NCI-H748 (cell line): ENCODE data around the gene GOLGA6C.
A peak's percentile ranks its signal among the peaks of the same experiment; 100 is the strongest.
"Not testable (repeated sequence)": the region's sequence is repeated elsewhere in the genome, so short reads cannot be mapped to it uniquely, and the experiment has no call there.

ENCODE experiments used
- DNase-seq: peaks from one replicate; lab custom pipeline; 2025; ENCODE audit not compliant: unreplicated experiment; lab: John Stamatoyannopoulos, UW

The GOLGA6C gene

GRCh38 chr15:75251343-75251742, 6.8 kb upstream of the GOLGA6C start:
- not testable (repeated sequence) for DNase-seq

GRCh38 chr15:75252285-75252684, 5.8 kb upstream of the GOLGA6C start:
- DNase-seq = not testable (repeated sequence)

DNA sequence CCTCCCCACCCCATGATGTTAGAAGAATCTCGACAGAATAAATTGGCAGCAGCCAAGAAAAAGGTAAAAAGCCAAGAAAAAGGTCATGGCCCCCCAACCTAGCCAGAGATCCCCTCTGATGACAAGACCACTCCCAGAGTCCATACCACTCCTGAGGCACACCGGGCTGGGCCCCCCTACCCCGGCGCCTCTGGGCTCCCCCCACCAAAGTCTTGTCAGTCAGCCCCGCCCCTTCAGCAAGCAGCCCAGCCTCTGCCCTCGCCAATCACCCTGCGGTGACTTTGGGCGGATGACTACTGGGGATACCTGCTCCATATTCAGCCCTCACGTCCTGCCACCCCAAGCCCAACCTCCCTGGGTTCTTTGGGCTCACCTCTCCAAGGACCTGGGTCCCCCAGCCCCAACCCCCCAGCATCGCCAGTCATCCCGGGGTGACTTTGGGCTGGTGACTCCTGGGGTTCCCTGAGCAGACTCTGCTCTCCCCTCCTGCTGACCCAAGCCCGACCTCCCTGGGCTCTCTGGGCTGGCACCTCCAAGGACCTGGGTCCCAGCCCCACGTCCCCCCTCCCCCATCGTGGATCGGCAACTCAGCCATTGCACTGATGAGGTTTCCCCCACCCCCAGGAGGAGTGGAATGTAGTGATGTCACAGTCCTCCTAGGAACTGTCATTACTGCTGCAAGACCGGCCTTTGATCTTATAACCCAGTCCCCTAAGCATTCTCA, 648 bp downstream of the GOLGA6C start:
- not testable (repeated sequence) for DNase-seq

- not testable (repeated sequence) for DNase-seq
These were observed 1.7 kb downstream of the GOLGA6C start for GRCh38 chr15:75259873-75260272.

DNA sequence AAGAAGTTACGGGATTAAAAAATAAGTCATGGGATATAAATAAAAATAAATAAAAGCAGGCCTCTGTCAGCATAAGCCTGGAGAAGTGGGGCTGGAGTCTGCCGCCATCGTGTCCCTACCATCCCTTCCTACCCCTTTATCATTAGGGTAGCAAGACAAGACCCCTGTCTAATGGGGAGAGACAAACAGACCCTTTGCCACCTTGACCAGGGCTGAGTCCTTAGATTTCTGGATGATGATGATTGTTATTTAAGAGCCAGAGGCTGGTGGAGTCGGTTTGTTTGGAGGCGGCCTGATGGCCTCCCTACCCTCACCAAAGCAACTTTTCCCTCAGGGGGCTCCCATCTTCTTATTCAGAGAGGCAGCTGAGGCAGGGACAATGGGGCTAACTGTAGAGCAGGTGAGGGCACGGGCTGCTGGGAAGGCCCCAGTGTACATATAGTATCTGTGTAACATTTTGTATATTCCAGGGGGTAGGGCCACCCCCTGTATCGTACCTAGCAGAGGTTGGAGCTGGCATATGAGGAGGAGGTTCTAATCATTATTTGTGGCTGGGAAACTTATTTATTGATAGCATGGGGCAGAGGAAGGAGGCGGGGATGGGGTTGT, 15.7 kb downstream of the GOLGA6C start:
- not testable (repeated sequence) for DNase-seq

DNA sequence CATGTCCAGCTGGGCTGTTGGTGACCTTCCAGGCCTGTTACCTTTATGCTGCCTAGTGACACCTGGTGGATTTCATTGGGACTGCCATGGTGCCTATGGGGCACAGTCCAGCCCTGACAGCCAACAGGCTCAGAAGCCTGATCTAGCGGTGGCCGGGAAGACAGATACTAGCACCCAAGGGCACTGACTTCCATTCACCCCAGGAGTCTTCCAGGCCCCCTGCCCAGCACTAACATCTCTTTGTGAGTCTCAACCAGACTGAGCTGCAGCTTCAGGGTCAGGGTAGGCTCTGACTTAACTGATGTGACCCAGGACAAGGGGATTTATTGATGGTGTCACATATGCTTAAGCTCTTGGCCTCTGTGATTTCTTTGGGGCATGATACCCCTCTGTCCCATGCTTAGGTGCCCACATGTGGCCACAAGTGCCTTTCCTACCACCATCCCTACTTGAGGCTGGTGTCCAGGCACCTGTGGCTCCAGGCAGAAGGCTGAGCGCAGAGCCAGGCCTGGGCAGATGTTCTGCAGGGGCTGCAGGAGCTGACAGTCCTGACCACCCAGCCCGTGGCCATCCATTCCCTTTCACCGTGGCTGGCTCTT, 16.5 kb downstream of the GOLGA6C start:
- DNase-seq = not testable (repeated sequence)

GRCh38 chr15:75275617-75276016, 17.5 kb downstream of the GOLGA6C start:
- DNase-seq = not testable (repeated sequence)

- not testable (repeated sequence) for DNase-seq
These were observed 20.4 kb downstream of the GOLGA6C start for GRCh38 chr15:75278497-75278896.

DNA sequence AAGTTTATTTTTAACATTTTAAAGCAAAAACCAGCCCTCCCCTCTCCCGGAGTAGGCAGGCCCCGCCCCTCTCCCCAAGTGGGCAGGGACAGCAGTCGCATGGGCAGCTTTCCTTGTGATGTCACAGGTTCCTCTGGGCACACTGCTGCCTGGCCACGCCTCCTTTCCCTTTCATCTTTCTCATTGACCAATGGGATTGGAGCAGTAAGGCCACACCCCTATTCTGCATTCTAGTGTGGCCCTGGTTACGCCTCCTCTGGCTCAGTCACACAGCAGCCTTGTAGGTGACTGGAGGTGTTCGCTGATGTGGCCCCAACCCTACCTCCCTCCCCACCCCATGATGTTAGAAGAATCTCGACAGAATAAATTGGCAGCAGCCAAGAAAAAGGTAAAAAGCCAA, 24.4 kb downstream of the GOLGA6C start, which contains the start of gene GOLGA6D:
TSS of gene GOLGA6D (plus strand) at position 264 of the 400 bp plus-strand sequence. CDS start at position 305, 41 bp downstream.
- not testable (repeated sequence) for DNase-seq

- DNase-seq = not testable (repeated sequence)
These were observed 26.0 kb downstream of the GOLGA6C start for GRCh38 chr15:75284152-75284551.

DNA sequence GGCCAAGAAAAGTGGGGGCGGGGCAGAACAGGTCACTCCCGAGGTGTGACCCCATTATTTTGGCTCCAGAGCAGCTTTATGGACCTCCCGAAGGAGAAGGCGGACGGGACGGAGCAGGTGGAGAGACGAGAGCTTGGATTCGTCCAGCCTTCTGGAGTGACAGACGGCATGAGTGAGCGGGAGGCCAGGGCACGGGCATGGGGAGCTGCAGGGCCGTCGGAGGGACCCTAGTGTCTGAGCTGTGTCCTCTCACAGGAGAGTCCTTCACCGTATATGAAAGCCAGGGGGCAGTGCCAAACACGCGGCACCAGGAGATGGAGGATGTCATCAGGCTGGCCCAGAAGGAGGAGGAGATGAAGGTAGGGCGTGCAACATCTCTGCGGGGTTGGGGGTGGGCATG, 35.5 kb downstream of the GOLGA6C start:
- DNase-seq = not testable (repeated sequence)

DNA sequence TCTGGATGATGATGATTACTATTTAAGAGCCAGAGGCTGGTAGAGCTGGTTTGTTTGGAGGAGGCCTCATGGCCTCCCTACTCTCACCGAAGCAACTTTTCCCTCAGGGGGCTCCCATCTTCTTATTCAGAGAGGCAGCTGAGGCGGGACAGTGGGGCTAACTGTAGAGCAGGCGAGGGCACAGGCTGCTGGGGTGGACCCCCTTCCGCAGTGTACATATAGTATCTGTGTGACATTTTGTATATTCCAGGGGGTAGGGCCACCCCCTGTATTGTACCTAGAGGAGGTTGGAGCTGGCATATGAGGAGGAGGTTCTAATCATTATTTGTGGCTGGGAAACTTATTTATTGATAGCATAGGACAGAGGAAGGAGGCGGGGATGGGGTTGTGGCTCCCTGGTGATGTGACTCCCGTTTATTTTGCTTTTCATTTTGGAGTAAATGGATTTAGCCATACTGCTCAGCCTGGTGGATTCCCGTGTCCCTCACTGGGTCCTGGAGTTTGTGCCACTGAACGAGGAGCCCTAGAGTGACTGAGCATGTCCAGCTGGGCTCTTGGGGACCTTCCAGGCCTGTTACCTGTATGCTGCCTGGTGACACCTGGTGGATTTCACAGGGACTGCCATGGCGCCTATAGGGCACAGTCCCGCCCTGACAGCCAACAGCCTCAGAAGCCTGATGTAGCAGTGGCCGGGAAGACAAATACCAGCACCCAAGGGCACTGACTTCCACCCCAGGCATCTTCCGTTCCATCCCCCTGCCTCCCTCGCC, 40.6 kb downstream of the GOLGA6C start:
- not testable (repeated sequence) for DNase-seq

- DNase-seq = not testable (repeated sequence)
These were observed 41.2 kb downstream of the GOLGA6C start for GRCh38 chr15:75299311-75299688.

GRCh38 chr15:75300026-75300425, 41.9 kb downstream of the GOLGA6C start:
- not testable (repeated sequence) for DNase-seq

DNA sequence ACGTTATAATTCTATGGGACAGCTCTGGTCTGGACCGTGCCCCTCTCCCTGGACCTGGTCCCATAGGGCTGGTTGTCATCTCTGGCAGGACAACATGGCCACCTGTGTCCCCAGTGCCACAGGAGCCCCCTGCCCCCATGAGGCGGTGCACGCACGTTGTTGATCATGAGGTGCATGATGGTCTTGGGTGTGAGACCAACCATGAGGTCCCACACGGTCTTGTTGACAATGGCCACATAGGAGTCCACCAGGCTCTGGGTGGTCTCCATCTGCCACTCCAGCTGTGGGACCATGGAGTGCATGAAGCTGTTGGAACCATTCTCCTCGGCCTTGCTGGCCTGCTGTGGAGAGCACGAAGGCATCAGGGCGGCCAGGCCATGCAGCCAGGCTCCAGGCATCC, 44.2 kb downstream of the GOLGA6C start:
- no peak for DNase-seq

DNA sequence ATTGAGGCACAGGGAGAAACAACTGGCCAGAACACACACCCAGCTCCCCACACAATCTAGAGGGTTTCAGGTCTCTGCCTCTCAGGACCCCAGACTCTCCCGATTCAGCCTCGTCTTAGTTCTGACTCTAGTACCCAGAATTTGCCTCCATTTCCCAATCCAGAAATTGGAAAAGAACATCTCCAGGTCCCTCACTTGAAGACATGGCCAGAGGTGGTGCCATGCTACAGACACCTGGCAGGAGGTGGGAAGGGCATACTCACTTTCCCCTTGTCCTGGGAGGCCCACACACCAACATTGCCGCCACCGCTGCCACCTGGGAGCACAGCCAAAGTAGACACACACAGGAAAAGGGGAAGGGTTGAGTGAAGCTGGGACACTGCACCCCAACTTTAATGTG, 44.6 kb downstream of the GOLGA6C start:
- DNase-seq = not testable (repeated sequence)

GRCh38 chr15:75306188-75306587, 48.1 kb downstream of the GOLGA6C start:
- DNase-seq = peak; percentile 1

DNA sequence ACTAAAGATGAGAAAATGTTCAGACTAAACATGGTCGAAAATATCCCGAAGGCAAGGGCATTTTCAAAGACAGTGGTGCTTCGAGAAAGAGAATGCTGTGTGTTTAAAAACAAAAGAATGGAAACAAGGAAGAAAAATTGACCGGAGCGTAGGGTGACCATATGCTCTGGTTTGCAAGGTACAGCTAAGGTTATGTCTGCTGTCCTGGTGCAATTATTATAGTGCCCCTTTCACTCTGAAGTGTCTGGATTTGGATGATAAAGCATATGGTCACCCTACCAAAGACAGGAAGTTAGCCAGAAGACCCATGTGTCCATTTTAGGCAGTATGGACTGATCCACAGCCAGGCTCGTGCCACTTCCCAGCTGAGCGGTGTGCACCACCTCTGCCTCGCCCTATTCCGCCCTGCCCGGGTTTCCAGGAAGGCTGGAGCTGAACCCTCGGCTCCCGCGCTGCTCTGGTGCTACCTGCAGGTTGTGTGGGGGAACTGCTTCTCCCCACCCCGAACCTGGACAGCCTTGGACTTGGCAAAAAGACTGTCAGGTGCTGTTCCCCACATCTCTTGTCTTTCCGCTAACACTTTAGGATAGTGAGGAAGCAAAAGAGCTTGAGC, 49.8 kb downstream of the GOLGA6C start:
- DNase-seq = peak; percentile 62

DNA sequence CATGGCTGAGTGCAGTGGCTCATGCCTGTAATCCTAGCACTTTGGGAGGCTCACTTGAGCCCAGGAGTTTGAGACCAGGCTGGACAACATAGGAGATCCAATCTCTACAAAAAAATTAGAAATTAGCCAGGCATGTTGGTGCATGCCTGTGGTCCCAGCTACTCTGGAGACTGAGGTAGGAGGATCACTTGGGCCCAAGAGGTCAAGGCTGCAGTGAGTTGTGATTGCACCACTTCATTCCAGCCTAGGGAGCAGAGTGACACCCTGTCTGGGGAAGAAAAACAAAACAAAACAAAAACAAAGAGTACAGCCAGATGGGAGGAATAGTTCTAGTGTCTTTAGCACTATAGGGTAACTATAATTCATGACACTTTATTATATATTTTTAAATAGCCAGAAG, 51.6 kb downstream of the GOLGA6C start:
- no peak for DNase-seq

DNA sequence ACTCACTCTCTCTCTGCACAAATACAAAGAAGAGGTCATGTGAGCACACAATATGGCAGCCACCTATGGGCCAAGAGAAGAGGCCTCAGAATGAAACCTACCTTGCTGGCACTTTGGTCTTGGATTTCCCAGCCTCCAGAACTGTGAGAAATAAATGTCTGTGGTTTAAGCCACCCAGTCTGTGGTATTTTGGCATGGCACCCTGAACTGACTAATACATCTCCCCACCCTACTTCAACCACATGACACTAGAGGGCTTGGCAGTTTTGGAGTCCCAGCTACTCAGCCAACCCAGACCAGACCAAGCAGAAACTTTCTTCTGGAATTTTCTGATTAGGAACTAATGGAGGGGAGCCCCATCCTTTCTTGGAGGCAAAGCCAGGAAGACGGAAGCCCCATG, 54.4 kb downstream of the GOLGA6C start:
- DNase-seq = not testable (repeated sequence)
